ENCODE data around the gene ALKBH3.
A peak's percentile ranks its signal among the peaks of the same experiment; 100 is the strongest.

ALKBH3 gene

DNA sequence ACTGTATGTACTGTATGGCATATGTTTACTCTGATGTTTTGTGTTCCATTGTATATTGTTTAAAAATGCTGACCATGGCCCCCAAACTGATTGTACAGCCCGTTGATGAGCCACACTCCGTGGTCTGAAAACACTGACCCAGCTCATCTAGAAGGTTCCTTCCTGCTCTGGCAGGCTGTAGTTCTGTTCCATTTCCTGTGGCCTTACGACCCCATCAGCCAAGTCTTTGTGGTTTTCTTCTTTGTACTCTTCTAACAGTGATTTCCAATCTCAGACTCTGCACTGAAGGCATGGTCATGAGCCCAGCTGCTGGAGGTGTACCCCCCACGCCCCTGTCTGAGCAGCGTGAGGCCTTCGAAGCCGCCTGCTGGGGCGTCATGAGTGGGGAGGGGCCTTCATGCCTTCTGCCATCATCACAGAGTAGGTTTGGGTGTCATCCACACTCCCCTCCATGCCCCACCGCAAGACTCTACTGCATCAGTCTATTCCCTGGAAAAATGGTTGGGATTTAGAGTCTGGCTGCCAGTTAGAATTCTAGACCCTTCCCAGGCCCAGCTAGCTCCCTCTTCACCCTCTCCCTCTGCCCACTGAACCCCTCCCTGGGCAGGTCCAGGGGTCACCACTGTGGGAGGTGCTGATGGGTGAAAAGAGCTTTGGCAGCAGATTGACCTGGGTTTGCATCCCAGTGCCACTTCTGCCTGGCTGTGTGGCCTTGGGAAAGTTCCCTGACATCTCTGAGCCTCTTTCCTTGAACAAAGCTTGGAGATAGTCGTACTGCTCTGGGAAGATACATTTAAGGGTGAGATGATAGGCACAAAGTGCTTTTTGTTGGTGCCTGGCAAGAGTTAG is 50.5 kb downstream of the ALKBH3 start:
- peaks cover 3% of the 10 kb centered on the region for H3K36me3 Mint-ChIP-seq (ENCODE audit: insufficient read depth)
- H3K4me3 Mint-ChIP-seq: no peak overlapping the region
- H3K4me1 Mint-ChIP-seq (ENCODE audit: low read depth in 2 of 2): peaks cover 4 to 11% of the 10 kb centered on the region in 2 donors
- H3K27ac Mint-ChIP-seq: peak overlapping the region in 1 of 2 donors; percentile 35
- ATAC-seq (replicated peaks) (no peak), DNase-seq (no peak)
- no peaks in the 10 kb centered on the region for H3K9me3 Mint-ChIP-seq
- H3K27me3 Mint-ChIP-seq: peaks cover 0 to 21% of the 10 kb centered on the region in 2 donors

DNA sequence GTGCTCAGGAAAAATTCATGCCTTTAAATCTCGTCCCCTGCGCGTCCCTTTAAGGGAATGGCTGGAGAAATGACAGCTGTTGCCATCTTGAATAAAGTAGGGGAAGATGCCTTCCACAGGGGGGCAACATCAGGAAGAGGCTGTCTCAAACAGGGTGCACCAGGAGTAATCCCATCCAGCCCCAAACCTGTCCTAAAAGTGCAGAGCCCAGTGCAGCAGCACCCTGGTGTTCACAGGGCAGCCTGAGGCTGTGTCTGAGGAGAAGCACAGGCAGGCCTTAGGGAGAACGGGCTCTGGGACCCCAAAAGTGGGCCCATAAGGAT is 51.0 kb downstream of the ALKBH3 start:
- H3K9me3 Mint-ChIP-seq: no peaks in the 10 kb centered on the region
- no peak overlapping the region for H3K27ac Mint-ChIP-seq
- H3K36me3 Mint-ChIP-seq (ENCODE audit: insufficient read depth): peaks cover 3% of the 10 kb centered on the region
- no peak overlapping the region for H3K4me3 Mint-ChIP-seq
- no peak for DNase-seq
- peaks cover 4 to 10% of the 10 kb centered on the region in 2 donors for H3K4me1 Mint-ChIP-seq (ENCODE audit: low read depth in 2 of 2)
- peaks cover 0 to 27% of the 10 kb centered on the region in 2 donors for H3K27me3 Mint-ChIP-seq
- ATAC-seq (replicated peaks): no peak

DNA sequence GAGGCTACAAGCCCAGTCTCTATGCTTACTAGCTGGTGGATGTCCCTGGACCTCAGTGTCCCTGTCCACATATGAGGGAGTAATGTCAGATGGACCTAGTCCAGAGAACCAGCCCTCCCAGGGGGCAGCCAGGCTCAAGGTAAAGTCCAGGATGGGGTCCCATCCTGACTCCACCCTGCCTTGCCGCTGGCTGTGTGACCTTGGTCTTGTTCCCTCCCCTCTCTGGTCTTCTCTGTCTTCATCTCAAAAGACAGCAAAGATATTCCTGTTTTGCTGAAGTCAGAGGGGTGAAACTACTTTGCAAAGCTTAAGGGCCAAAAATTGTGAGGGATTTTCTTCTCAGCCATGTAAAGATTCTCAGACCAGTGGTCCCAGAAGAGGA is 52.6 kb downstream of the ALKBH3 start:
- H3K36me3 Mint-ChIP-seq (ENCODE audit: insufficient read depth): peaks cover 3% of the 10 kb centered on the region
- peaks cover 4 to 10% of the 10 kb centered on the region in 2 donors for H3K4me1 Mint-ChIP-seq (ENCODE audit: low read depth in 2 of 2)
- no peaks in the 10 kb centered on the region for H3K9me3 Mint-ChIP-seq
- H3K4me3 Mint-ChIP-seq: no peak overlapping the region
- DNase-seq (no peak), ATAC-seq (replicated peaks) (no peak)
- H3K27ac Mint-ChIP-seq: no peak overlapping the region
- peaks cover 0 to 42% of the 10 kb centered on the region in 2 donors for H3K27me3 Mint-ChIP-seq

DNA sequence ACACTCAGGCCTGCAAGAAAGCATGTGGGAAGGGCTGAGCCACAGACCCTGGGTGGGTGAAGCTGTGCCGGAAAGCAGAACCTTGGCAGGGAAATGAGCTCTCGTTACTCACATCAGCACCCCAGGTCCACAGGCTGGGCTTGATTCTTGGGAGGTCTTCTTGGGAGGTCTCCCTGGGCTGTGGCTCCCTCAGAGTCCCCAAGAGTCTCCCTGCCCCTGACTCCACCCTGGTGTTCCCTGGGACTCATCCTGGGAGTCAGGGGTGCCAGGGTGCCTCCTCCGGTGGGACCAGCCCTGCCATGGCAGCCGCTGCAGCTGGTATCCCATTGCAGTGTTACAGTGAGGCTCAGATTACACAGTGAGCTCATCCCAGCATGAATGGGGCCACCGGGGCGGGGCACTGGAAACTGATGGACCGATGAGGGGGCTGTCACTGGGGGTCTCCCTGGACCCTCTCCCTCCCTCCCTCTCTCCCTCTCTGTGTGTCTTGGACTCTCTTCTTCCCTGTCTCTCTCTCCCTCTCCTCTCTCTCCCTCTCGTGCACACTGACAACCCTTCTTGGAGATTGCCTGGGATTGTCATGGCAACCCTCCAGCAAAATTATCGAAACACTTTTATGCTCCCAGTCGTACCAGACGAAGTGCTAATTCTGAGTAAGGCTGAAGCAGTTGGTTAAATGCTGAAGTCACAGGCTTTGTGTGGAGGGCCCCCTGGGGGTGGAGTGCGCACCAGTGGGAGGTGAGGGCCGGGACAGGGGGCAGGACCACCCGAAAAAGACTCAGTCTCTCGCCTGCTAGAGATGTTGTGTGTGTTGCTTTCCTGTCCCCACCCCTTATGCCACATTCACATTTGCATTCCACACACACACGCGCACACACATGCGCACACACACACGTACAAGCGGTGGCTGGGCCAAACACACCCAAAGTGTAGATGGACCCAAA is 53.2 kb downstream of the ALKBH3 start:
- ATAC-seq (replicated peaks): no peak
- H3K9me3 Mint-ChIP-seq: no peaks in the 10 kb centered on the region
- H3K27ac Mint-ChIP-seq: no peak overlapping the region
- no peak overlapping the region for H3K4me3 Mint-ChIP-seq
- H3K36me3 Mint-ChIP-seq (ENCODE audit: insufficient read depth): peaks cover 3% of the 10 kb centered on the region
- H3K27me3 Mint-ChIP-seq: peaks cover 0 to 46% of the 10 kb centered on the region in 2 donors
- DNase-seq: no peak
- H3K4me1 Mint-ChIP-seq (ENCODE audit: low read depth in 2 of 2): peaks cover 4 to 10% of the 10 kb centered on the region in 2 donors

DNA sequence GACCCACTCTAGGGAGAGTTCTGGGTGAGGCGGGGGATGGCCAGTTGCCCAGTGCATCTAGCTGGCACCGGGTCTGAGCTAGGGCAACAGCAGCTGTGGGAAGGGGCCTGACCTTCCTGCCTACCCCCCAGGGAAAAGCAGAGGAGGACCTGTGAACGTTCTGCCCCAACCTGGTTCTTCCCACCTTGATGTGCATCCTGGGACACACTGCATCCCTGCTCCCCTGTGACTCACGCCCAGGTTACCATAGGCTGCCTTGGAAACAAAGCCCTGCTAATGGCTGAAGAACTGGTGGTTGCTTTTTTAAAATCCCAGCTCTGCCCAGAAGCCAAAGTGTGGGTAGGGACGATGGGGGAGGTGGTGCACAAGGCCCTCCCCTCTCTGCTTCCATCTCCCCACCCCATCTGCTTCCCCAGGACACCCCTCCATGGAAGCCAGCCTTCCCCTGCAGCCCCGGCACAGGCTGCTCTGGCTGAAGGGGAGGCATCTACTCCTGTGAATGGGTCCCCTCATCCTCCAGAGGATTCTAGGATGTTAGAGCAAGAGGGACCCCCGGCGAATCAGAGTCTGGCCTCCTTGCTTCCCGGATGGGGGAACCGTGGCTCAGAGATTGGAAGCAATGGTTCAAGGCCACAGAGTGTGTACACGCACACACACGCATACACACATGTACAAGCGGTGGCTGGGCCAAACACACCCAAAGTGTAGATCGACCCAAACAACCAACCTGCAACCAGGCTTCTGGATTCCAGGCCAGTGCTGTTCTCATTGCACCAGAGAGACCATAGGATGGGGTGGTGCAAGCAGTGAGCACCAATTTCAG is 54.2 kb downstream of the ALKBH3 start:
- ATAC-seq (replicated peaks) (no peak), DNase-seq (no peak)
- H3K27ac Mint-ChIP-seq: no peak overlapping the region
- no peaks in the 10 kb centered on the region for H3K9me3 Mint-ChIP-seq
- no peak overlapping the region for H3K4me3 Mint-ChIP-seq
- peaks cover 4 to 10% of the 10 kb centered on the region in 2 donors for H3K4me1 Mint-ChIP-seq (ENCODE audit: low read depth in 2 of 2)
- peaks cover 3% of the 10 kb centered on the region for H3K36me3 Mint-ChIP-seq (ENCODE audit: insufficient read depth)
- H3K27me3 Mint-ChIP-seq: peaks cover 0 to 52% of the 10 kb centered on the region in 2 donors

DNA sequence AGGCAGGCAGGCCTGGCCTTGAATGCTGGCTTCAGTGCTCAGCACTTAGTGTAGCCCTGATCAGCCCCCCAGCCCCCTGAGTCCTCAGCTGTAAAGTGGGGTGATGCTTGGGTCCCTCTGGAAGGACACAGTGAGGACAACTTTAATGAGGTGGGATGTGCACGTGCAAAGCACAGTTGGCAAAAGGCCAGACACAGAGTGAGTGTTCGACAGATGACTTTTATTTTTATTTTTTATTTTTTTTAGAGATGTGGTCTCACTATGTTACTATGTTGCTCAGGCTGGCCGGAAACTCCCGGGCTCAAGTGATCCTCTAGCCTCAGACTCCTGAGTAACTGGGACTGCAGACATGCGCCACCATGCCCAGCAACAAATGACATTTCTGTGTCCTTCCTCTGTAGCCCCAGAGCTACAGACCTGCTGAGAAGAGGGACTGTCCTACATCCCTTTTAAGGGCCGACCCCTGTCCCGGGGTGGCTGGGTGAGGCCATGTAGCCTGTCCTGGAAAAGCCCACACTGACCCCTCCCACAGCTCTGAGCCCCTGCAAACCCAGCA is 54.9 kb downstream of the ALKBH3 start:
- H3K9me3 Mint-ChIP-seq: no peaks in the 10 kb centered on the region
- H3K4me3 Mint-ChIP-seq: no peak overlapping the region
- H3K4me1 Mint-ChIP-seq (ENCODE audit: low read depth in 2 of 2): peaks cover under 1 to 8% of the 10 kb centered on the region in 2 donors
- ATAC-seq (replicated peaks) (no peak), DNase-seq (no peak)
- H3K27me3 Mint-ChIP-seq: peaks cover under 1 to 59% of the 10 kb centered on the region in 2 donors
- no peak overlapping the region for H3K27ac Mint-ChIP-seq
- peaks cover 3% of the 10 kb centered on the region for H3K36me3 Mint-ChIP-seq (ENCODE audit: insufficient read depth)

DNA sequence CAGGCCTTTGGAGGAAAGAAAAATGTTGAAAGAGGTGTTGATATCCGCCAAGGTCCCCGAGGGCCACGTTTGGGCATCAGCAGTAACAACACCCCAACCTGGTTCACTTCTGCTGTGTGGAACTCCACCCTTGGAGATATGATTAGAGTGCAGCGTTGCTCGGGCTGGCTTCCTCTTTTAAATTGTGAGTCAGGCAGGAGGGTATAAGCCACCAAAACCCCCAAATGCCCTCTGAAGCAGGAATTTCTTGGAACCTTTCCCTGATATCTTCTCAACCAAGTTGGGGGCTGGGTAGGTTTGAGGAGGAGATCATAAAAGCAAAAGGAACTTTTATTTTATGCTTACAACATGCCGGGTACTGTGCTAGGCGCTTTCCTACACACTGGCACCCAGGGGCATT is 55.4 kb downstream of the ALKBH3 start:
- H3K4me1 Mint-ChIP-seq (ENCODE audit: low read depth in 2 of 2): peaks cover 0 to 2% of the 10 kb centered on the region in 2 donors
- peaks cover 3% of the 10 kb centered on the region for H3K36me3 Mint-ChIP-seq (ENCODE audit: insufficient read depth)
- ATAC-seq (replicated peaks) (no peak), DNase-seq (no peak)
- H3K27ac Mint-ChIP-seq: no peak overlapping the region
- no peaks in the 10 kb centered on the region for H3K9me3 Mint-ChIP-seq
- H3K27me3 Mint-ChIP-seq: peaks cover 6 to 65% of the 10 kb centered on the region in 2 donors
- H3K4me3 Mint-ChIP-seq: no peak overlapping the region

DNA sequence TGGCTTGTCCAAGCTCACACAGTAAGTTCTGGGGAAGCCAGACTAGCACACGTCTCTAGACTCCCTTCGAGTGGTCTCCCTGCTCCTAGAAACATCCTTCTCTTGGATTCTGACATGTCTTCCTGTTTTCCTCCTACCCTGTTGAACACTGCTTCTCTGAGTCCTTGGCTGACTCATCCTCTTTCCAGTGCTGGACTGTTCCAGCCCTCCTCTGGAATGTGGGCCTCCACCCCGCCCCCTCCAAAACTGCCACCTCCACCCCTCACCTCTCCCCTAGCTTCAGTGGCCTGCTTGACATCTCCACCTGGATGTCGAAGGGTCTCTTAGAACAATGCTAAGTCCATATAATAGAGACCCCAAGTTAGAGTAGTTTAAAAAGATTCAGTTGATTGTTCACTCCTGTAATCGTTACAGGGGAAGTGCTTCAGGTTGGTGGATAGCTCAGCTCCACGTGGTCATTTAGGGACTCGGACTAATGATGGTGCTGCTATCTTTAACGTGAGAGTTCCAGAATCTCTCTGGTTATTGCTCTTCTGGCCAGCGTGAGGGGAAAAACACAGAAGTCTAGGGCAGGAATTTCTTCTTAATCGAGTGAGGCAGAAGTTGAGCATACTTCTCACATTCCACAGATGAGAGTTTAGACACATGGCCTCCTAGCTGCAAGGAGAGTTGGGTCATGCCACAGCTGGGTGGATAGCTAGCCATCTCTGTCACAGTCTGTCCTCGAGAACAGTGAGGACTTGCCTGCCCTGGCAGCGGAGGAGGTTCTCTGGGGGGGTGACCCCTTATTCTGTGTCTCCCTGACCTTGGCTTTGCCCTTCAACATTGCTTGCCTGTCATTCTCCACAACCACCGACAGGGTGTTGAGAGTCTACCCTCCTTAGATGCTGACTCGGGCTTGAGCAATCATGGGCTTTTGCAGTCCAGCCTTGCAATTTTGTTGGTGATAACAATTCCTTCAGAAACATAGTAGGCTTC is 57.1 kb downstream of the ALKBH3 start:
- no peak for ATAC-seq (replicated peaks)

DNA sequence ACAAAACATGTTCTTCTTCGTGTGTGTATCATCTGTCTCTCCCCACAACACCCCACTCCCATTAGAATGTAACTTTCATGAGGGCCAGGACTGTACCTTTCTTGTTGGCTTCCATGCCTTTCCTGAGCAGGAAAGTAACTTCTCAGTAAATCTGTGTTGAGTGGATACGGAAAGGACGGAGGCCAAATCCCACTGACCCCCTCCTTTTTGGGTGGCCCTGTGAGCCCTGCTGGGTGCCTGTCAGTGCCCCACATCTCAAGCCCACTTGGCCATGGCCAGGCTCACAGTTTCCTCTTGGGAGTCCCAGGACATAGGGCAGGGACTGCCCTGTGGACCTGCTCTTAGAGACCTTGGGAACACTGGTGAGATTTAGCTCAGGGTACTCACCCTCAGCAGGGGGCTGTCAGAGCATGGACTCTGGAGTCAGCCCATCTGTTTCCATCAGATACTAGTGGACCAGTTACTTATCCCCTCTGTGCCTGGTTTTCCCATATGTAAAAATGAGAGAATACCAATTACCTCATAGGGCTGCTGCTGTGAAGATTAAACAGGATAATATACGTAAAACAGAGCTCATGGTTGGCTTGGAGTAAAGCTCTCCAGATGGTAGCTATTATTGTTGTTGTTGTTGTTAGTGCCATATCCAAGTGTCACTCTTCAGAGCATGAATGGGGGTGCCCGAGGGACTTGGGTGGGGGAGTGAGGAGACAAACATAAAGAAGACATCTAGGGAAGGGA is 60.8 kb downstream of the ALKBH3 start:
- no peak for ATAC-seq (replicated peaks)
- no peak for DNase-seq
- Mint-ChIP-seq H3K4me1 (ENCODE audit: low read depth in 2 of 2) (peaks cover 13% of the 10 kb centered on the region in 2 donors), H3K9me3 (no peaks in the 10 kb centered on the region), H3K27ac (no peak overlapping the region), H3K27me3 (peaks cover 45 to 87% of the 10 kb centered on the region in 2 donors), H3K4me3 (peak overlapping the region; percentile 82 to 83), H3K36me3 (ENCODE audit: insufficient read depth) (peaks cover 3% of the 10 kb centered on the region)

More for the DNA sequence above, 57.1 kb downstream of the ALKBH3 start:
- Mint-ChIP-seq H3K27ac (no peak overlapping the region), H3K36me3 (ENCODE audit: insufficient read depth) (peaks cover 6% of the 10 kb centered on the region), H3K4me3 (no peak overlapping the region), H3K9me3 (no peaks in the 10 kb centered on the region), H3K27me3 (peaks cover 16 to 76% of the 10 kb centered on the region in 2 donors), H3K4me1 (ENCODE audit: low read depth in 2 of 2) (peaks cover 3 to 5% of the 10 kb centered on the region in 2 donors)
- no peak for DNase-seq

DNA sequence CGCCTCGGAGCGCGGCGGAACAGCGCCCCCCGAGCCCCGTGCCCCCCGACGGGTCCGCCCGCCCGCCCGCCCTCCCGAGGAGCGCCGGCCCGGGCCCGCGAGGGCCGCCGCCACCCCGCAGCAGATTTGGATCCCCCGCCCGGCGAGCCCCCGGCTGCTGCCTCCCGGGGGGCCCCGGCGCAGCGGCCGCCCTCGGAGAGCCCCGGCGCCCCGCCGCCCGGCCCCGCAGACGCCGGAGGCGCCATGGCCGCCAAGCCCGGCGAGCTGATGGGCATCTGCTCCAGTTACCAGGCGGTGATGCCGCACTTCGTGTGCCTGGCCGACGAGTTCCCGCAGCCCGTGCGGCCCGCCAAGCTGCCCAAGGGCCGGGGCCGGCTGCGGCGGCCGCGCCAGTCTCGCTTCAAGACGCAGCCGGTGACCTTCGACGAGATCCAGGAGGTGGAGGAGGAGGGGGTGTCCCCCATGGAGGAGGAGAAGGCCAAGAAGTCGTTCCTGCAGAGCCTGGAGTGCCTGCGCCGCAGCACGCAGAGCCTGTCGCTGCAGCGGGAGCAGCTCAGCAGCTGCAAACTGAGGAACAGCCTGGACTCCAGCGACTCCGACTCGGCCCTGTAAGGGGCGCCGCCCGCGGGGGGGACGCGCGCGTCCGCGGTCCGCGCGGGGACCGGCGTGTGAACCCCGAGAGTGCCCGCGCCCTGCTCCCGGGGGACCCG is 62.2 kb downstream of the ALKBH3 start:
- Mint-ChIP-seq H3K4me1 (ENCODE audit: low read depth in 2 of 2) (peaks cover 13% of the 10 kb centered on the region in 2 donors), H3K27ac (no peak overlapping the region), H3K36me3 (ENCODE audit: insufficient read depth) (peaks cover 3% of the 10 kb centered on the region), H3K4me3 (peak overlapping the region; percentile 90 to 95), H3K9me3 (no peaks in the 10 kb centered on the region), H3K27me3 (peaks cover 59 to 87% of the 10 kb centered on the region in 2 donors)
- peak; percentile 7 for ATAC-seq (replicated peaks)
- DNase-seq: no peak

DNA sequence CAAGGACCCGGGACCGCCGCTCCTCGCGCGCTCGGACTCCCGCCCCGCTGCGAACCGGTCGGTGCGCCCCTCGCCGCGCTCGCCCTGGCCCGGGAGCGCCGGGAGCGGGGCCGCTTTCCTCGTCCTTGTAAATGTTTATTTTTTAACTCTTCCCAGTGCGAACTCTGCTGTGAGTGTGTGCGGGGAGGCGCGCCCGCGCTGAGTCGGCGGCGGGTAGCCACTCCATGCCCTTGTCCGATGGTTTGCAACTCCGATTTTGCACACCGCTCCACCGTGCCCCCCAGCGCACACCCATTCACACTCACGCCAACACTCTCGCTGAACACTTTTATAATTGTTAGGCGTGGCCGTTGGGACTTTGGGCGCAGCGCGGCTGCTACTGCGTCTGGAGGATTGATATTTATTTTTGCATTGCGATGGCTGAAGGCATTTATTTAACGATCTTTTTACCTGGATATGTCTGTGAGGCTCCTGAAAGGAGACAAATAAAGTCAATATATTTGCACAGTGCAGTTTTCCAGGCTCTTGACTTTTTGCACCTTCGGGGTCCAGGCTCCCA is 62.8 kb downstream of the ALKBH3 start:
- ATAC-seq (replicated peaks) (no peak), DNase-seq (no peak)
- H3K4me1 Mint-ChIP-seq (ENCODE audit: low read depth in 2 of 2): peaks cover 13% of the 10 kb centered on the region in 2 donors
- peaks cover 59 to 83% of the 10 kb centered on the region in 2 donors for H3K27me3 Mint-ChIP-seq
- no peak overlapping the region for H3K27ac Mint-ChIP-seq
- H3K36me3 Mint-ChIP-seq (ENCODE audit: insufficient read depth): peaks cover 3% of the 10 kb centered on the region
- no peaks in the 10 kb centered on the region for H3K9me3 Mint-ChIP-seq
- H3K4me3 Mint-ChIP-seq: peak overlapping the region; percentile 90 to 95

Measured in effector memory CD8-positive, alpha-beta T cell (primary cell).